ENCODE data around the gene DHRSX. TPM values are rescaled to one million over a fixed set of nuclear protein-coding genes. Genes with fewer than 3 reads are reported as not detected.
"Not testable (repeated sequence)": the region's sequence is repeated elsewhere in the genome, so short reads cannot be mapped to it uniquely, and the experiment has no call there.

The DHRSX gene
- total RNA-seq, 3 donors from 2014 or later = 24.3 to 39.0 (median 29.2) TPM

DNA sequence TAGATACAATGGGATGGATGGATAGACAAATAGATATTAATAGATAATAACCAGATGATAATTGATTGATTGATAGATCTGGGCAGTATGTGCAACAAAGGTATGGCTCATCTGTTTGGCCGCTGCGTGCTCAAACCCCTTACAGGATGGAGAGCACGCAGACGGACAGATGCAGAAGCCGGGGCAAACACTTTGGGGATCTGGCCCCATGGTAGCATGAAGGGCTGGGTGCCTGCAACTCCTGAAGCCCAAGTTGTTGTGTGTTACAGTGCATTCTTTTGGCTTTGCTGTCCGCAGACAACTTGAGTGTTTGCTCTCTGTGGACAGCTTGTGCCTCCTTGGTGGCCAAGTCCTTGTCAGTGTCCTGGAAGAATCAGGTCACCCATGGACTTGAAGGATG lies 10.6 kb upstream of the DHRSX start:
- intact Hi-C loops (cut with DNase I; ENCODE audit: low total_unique reads) = no loop called here
- DNase-seq (ENCODE audit: low spot score in 2 of 2) = no peak
- no peaks in the 10 kb centered on the region for H3K9me3 ChIP-seq
- no peak overlapping the region for H3K27ac ChIP-seq
- peaks cover 0 to 3% of the 10 kb centered on the region in 2 donors for H3K27me3 ChIP-seq
- H3K36me3 ChIP-seq = no peaks in the 10 kb centered on the region
- H3K4me1 ChIP-seq = no peaks in the 10 kb centered on the region
- TF ChIP-seq POLR2A (IDR thresholded peaks at IDR 0.05) (no peak), POLR2AphosphoS5 (IDR thresholded peaks at IDR 0.05) (no peak)
- TF ChIP-seq, protein P1, sequence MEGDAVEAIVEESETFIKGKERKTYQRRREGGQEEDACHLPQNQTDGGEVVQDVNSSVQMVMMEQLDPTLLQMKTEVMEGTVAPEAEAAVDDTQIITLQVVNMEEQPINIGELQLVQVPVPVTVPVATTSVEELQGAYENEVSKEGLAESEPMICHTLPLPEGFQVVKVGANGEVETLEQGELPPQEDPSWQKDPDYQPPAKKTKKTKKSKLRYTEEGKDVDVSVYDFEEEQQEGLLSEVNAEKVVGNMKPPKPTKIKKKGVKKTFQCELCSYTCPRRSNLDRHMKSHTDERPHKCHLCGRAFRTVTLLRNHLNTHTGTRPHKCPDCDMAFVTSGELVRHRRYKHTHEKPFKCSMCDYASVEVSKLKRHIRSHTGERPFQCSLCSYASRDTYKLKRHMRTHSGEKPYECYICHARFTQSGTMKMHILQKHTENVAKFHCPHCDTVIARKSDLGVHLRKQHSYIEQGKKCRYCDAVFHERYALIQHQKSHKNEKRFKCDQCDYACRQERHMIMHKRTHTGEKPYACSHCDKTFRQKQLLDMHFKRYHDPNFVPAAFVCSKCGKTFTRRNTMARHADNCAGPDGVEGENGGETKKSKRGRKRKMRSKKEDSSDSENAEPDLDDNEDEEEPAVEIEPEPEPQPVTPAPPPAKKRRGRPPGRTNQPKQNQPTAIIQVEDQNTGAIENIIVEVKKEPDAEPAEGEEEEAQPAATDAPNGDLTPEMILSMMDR (IDR thresholded peaks at IDR 0.05) = no peak
- no peak overlapping the region for H3K4me3 ChIP-seq

DNA sequence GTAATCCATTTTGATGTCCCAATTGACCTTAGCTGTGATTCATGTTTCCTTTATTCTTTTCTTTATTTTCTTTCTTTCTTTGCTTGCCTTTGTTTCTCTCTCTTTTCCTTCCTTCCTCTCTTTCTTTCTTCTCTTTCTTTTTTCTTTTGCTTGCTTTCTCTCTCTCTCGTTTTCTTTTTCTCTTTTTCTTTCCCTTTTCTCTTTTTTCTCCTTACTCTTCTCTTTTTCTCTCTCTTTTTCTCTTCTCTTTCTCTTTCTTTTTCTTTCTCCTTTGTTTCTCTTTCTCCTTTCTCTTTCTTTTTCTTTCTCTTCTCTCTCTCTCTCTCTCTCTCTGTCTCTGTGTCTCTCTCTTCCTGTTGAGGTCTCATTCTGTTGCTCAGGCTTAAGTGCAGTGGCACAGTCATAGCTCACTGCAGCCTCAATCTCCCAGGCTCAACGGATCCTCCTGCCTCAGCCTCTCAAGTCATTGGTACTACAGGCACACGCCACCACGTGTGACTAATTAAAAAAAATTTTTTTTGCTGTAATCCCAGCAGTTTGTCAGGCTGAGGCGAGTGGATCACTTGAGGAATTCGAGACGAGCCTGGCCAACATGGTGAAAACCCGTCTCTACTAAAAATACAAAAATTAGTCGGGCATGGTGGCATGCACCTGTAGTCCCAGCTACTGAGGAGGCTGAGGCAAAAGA lies 8.0 kb upstream of the DHRSX start:
- no peaks in the 10 kb centered on the region for H3K36me3 ChIP-seq
- no peak overlapping the region for H3K4me3 ChIP-seq
- H3K27ac ChIP-seq = no peak overlapping the region
- no peak for DNase-seq (ENCODE audit: low spot score in 2 of 2)
- no peaks in the 10 kb centered on the region for H3K9me3 ChIP-seq
- intact Hi-C loops (cut with DNase I; ENCODE audit: low total_unique reads) = no loop called here
- no peaks in the 10 kb centered on the region for H3K4me1 ChIP-seq
- TF ChIP-seq, protein P1 (IDR thresholded peaks at IDR 0.05) = no peak
- TF ChIP-seq POLR2A (IDR thresholded peaks at IDR 0.05) (no peak), POLR2AphosphoS5 (IDR thresholded peaks at IDR 0.05) (no peak)
- no peaks in the 10 kb centered on the region for H3K27me3 ChIP-seq

DNA sequence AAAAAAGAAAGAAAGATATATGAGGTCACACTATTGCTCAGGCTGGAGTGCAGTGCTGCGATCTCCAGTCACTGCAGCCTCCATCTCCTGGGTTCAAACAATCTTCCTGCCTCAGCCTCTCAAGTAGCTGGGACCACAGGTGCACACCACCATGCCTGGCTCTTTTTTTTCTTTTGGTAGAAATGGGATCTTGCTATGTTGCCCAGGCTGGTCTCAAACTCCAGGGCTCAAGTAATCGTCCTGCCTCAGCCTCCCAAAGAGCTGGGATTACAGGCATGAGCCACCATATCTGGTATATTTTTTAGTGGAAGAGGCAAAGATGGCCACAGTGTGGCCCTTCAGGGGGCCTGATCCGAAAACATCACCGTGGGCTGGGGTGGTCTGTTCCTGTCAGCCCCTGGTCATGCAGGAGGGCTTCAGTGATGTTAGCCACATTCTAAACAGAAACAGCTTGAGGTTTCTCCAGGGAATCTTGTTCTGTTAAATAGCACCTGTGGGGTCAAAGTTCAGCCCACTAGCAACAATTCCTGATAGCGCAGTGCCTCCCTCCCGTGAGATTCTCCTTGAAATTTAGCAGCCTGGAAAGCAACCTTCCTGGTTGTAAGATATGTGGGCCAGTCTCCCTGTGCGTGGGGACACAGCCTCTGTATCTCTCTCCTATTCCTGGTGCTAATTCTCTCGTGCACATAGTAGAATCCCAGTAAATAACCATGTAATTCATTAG lies 7.3 kb upstream of the DHRSX start:
- no peaks in the 10 kb centered on the region for H3K27me3 ChIP-seq
- H3K36me3 ChIP-seq = no peaks in the 10 kb centered on the region
- H3K4me1 ChIP-seq = no peaks in the 10 kb centered on the region
- H3K4me3 ChIP-seq = no peak overlapping the region
- TF ChIP-seq POLR2A (IDR thresholded peaks at IDR 0.05) (no peak), POLR2AphosphoS5 (IDR thresholded peaks at IDR 0.05) (no peak)
- TF ChIP-seq, protein P1 (IDR thresholded peaks at IDR 0.05) = no peak
- no peaks in the 10 kb centered on the region for H3K9me3 ChIP-seq
- no peak for DNase-seq (ENCODE audit: low spot score in 2 of 2)
- no peak overlapping the region for H3K27ac ChIP-seq
- intact Hi-C loops (cut with DNase I; ENCODE audit: low total_unique reads) = no loop called here

GRCh38 chrX:2507196-2507595 lies 6.4 kb upstream of the DHRSX start:
- TF ChIP-seq, protein P1 (IDR thresholded peaks at IDR 0.05) = no peak
- H3K4me1 ChIP-seq = no peaks in the 10 kb centered on the region
- H3K36me3 ChIP-seq = no peaks in the 10 kb centered on the region
- H3K9me3 ChIP-seq = no peaks in the 10 kb centered on the region
- H3K4me3 ChIP-seq = no peak overlapping the region
- no peaks in the 10 kb centered on the region for H3K27me3 ChIP-seq
- no peak overlapping the region for H3K27ac ChIP-seq
- DNase-seq (ENCODE audit: low spot score in 2 of 2) = no peak
- intact Hi-C loops (cut with DNase I; ENCODE audit: low total_unique reads) = no loop called here

GRCh38 chrX:2505341-2505740 lies 4.6 kb upstream of the DHRSX start:
- H3K27ac ChIP-seq; intact Hi-C loops (cut with DNase I; ENCODE audit: low total_unique reads); H3K36me3 ChIP-seq; H3K4me1 ChIP-seq; H3K27me3 ChIP-seq; H3K9me3 ChIP-seq; DNase-seq (ENCODE audit: low spot score in 2 of 2); H3K4me3 ChIP-seq: not testable (repeated sequence)

Data from breast epithelium (tissue), 4 donors.